ENCODE data around the gene ERMP1.

DNA sequence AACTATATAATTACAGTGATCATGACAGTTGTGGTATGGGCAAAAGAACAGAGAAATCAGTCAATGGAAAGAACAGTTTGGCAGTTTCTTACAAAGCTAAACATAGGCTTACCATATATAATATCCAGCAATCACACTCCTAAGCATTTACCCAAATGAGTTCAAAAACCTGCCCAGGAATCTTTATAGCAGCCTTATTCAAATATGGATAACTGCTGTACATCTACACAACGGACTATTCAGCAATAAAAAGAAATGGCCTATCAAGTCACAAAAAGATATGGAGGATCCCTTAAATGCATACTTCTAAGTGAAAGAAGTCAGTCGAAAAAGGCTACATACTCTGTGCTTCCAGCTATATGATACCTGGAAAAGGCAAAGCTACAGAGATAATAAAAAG is 36.6 kb downstream of the ERMP1 start:
- TF ChIP-seq, protein P1, sequence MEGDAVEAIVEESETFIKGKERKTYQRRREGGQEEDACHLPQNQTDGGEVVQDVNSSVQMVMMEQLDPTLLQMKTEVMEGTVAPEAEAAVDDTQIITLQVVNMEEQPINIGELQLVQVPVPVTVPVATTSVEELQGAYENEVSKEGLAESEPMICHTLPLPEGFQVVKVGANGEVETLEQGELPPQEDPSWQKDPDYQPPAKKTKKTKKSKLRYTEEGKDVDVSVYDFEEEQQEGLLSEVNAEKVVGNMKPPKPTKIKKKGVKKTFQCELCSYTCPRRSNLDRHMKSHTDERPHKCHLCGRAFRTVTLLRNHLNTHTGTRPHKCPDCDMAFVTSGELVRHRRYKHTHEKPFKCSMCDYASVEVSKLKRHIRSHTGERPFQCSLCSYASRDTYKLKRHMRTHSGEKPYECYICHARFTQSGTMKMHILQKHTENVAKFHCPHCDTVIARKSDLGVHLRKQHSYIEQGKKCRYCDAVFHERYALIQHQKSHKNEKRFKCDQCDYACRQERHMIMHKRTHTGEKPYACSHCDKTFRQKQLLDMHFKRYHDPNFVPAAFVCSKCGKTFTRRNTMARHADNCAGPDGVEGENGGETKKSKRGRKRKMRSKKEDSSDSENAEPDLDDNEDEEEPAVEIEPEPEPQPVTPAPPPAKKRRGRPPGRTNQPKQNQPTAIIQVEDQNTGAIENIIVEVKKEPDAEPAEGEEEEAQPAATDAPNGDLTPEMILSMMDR (IDR thresholded peaks at IDR 0.05; ENCODE audit: low read depth, low read length, poor library complexity, severe bottlenecking), result no peak
- TF ChIP-seq EZH2phosphoT487 (IDR thresholded peaks at IDR 0.05; ENCODE audit: borderline replicate concordance, low read length), result no peak

Data from DOHH2 (cell line).